Measurements from ENCODE around the gene XAB2. TPM values are rescaled to one million over a fixed set of nuclear protein-coding genes. Genes with fewer than 3 reads are reported as not detected.

XAB2 gene
- total RNA-seq, 1 experiment from 2014 or later = 48.0 TPM

DNA sequence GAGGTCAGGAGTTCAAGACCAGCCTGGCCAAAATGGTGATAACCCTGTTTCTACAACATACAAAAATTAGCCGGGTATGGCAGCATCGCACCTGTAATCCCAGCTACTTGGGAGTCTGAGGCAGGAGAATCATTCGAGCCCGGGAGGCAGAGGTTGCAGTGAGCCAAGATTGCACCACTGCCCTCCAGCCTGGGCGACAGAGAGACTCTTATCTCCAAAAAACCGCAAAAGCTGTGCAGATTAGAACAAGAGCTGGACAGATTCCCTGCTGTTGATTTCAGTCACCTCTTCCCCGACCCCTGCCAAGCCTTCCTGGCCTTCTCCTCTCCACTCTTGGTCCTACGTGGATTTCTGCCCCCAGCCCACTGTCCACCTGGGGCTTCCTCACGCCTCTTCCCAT lies 25.4 kb downstream of the XAB2 start:
- H3K4me3 Mint-ChIP-seq = no peak overlapping the region
- H3K4me1 ChIP-seq (ENCODE audit: insufficient read depth, low read length) = no peaks in the 10 kb centered on the region; the same call in 1 of the 2 replicates
- H3K27me3 Mint-ChIP-seq (ENCODE audit: low read depth) = peaks cover 1% of the 10 kb centered on the region; the same call in 1 of the 2 replicates
- no peak overlapping the region for H3K23ac ChIP-seq (ENCODE audit: insufficient read length, low read depth, low read length)
- peaks cover 8 to 23% (median 17%) of the 10 kb centered on the region in 3 experiments for H3K36me3 Mint-ChIP-seq (ENCODE audit: insufficient read depth in 1 of 3, low read depth in 3 of 3)
- H3K56ac ChIP-seq (ENCODE audit: insufficient read length, low read depth, low read length) = no peak overlapping the region
- no peak overlapping the region for H2BK5ac ChIP-seq (ENCODE audit: insufficient read length, low read length)
- no peak overlapping the region for H2BK120ac ChIP-seq (ENCODE audit: low read depth, low read length, poor library complexity, severe bottlenecking)
- no CpG with 5 or more reads among the region's 9 CpGs for whole genome bisulfite sequencing (ENCODE audit: extremely low coverage, insufficient read length, low lambda C conversion rate)
- H3K9ac ChIP-seq (ENCODE audit: extremely low read depth, insufficient read length, low read length) = no peak overlapping the region
- H4K91ac ChIP-seq (ENCODE audit: insufficient read length, low read depth, low read length) = no peak overlapping the region
- H2BK15ac ChIP-seq (ENCODE audit: low read depth, low read length) = no peak overlapping the region
- TF ChIP-seq, protein P1, sequence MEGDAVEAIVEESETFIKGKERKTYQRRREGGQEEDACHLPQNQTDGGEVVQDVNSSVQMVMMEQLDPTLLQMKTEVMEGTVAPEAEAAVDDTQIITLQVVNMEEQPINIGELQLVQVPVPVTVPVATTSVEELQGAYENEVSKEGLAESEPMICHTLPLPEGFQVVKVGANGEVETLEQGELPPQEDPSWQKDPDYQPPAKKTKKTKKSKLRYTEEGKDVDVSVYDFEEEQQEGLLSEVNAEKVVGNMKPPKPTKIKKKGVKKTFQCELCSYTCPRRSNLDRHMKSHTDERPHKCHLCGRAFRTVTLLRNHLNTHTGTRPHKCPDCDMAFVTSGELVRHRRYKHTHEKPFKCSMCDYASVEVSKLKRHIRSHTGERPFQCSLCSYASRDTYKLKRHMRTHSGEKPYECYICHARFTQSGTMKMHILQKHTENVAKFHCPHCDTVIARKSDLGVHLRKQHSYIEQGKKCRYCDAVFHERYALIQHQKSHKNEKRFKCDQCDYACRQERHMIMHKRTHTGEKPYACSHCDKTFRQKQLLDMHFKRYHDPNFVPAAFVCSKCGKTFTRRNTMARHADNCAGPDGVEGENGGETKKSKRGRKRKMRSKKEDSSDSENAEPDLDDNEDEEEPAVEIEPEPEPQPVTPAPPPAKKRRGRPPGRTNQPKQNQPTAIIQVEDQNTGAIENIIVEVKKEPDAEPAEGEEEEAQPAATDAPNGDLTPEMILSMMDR (conservative IDR thresholded peaks at IDR 0.05) = no peak
- no peak overlapping the region for H4K5ac ChIP-seq (ENCODE audit: insufficient read length, low read depth, low read length)
- peak overlapping the region; percentile 27 to 71 (median 59); a peak in 5 of 7 replicates for H3K27ac Mint-ChIP-seq
- H3K9me3 ChIP-seq (ENCODE audit: control insufficient read depth, low read depth, low read length) = no peaks in the 10 kb centered on the region
- H3K79me2 ChIP-seq (ENCODE audit: insufficient read depth, low read length) = no peaks in the 10 kb centered on the region
- no peak overlapping the region for H2AK5ac ChIP-seq (ENCODE audit: insufficient read length, low read length)
- no peaks in the 10 kb centered on the region for H3K27me3 ChIP-seq (ENCODE audit: insufficient read depth, low read length)
- no peaks in the 10 kb centered on the region for H4K20me1 ChIP-seq (ENCODE audit: control insufficient read depth, insufficient read depth, insufficient read length)
- no peak overlapping the region for H2BK20ac ChIP-seq (ENCODE audit: low read depth, low read length, poor library complexity, severe bottlenecking)
- H3K27ac ChIP-seq (ENCODE audit: insufficient read length, low read depth, low read length) = no peak overlapping the region
- H2AFZ ChIP-seq (ENCODE audit: low read length) = no peak overlapping the region
- no peak overlapping the region for H2BK12ac ChIP-seq (ENCODE audit: insufficient read length, low read depth, low read length)
- H3K18ac ChIP-seq (ENCODE audit: insufficient read length, low read depth, low read length) = no peak overlapping the region
- H3K79me1 ChIP-seq (ENCODE audit: insufficient read depth, low read depth, low read length, poor library complexity, severe bottlenecking) = peaks cover 5% of the 10 kb centered on the region
- peaks cover 0 to 2% of the 10 kb centered on the region in 2 experiments; a peak in 1 of 5 replicates for H3K9me3 Mint-ChIP-seq
- H3K4ac ChIP-seq (ENCODE audit: low read depth, low read length) = no peak overlapping the region
- no peak for DNase-seq
- H3K4me1 Mint-ChIP-seq = peaks cover 5 to 23% of the 10 kb centered on the region in 2 experiments
- H3K23me2 ChIP-seq (ENCODE audit: insufficient read length, low read depth, low read length, poor library complexity, severe bottlenecking) = no peaks in the 10 kb centered on the region
- no peak overlapping the region for H4K8ac ChIP-seq (replicated peaks; ENCODE audit: insufficient read length, low read depth, low read length)
- no peak overlapping the region for H3K14ac ChIP-seq (ENCODE audit: insufficient read depth, low read length)
- H3T11ph ChIP-seq (ENCODE audit: low read length) = no peak overlapping the region
- H3K4me2 ChIP-seq (ENCODE audit: insufficient read depth, insufficient read length, low read length) = no peak overlapping the region

Measured in H9 (cell line).